LNCaP clone FGC (cell line): ENCODE measurements around the gene ABHD16B.
"Not testable (repeated sequence)": the region's sequence is repeated elsewhere in the genome, so short reads cannot be mapped to it uniquely, and the experiment has no call there.

Experiments used
- DNase-seq: peaks from one replicate; pipeline ENCODE4 v3.0.0-alpha.2; 2011; ENCODE audit warnings: low read depth
- H3K4me3 ChIP-seq: 2 replicates; pipeline ENCODE4 v1.5.1; 2011; ENCODE audit warnings: mild to moderate bottlenecking, low read depth, low read length, control low read depth
- TF ChIP-seq, protein P1 (sequence below): IDR thresholded peaks from 2 replicates; pipeline ENCODE4 v1.5.1; 2012; ENCODE audit warnings: mild to moderate bottlenecking; ENCODE audit not compliant: control insufficient read depth, insufficient read depth; ENCODE audit errors: extremely low read depth

Gene ABHD16B

DNA sequence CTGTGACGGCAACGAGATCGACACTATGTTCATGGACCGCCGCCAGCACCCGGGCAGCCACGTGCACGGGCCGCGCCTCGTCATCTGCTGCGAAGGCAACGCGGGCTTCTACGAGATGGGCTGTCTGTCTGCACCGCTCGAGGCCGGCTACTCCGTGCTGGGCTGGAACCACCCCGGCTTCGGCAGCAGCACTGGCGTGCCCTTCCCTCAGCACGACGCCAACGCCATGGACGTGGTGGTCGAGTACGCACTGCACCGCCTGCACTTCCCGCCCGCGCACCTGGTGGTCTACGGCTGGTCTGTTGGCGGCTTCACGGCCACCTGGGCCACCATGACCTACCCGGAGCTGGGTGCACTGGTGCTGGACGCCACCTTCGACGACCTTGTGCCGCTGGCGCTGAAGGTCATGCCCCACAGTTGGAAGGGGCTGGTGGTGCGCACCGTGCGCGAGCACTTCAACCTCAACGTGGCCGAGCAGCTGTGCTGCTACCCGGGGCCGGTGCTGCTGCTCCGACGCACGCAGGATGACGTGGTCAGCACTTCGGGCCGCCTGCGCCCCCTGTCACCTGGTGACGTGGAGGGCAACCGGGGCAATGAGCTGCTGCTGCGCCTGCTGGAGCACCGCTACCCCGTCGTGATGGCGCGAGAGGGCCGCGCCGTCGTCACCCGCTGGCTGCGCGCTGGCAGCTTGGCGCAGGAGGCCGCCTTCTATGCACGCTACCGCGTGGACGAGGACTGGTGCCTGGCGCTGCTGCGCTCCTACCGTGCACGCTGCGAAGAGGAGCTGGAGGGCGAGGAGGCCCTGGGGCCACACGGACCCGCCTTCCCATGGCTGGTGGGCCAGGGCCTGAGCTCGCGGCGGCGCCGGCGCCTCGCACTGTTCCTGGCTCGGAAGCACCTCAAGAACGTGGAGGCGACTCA lies 943 bp downstream of the ABHD16B start:
- DNase-seq, result no peak
- TF ChIP-seq, protein P1, sequence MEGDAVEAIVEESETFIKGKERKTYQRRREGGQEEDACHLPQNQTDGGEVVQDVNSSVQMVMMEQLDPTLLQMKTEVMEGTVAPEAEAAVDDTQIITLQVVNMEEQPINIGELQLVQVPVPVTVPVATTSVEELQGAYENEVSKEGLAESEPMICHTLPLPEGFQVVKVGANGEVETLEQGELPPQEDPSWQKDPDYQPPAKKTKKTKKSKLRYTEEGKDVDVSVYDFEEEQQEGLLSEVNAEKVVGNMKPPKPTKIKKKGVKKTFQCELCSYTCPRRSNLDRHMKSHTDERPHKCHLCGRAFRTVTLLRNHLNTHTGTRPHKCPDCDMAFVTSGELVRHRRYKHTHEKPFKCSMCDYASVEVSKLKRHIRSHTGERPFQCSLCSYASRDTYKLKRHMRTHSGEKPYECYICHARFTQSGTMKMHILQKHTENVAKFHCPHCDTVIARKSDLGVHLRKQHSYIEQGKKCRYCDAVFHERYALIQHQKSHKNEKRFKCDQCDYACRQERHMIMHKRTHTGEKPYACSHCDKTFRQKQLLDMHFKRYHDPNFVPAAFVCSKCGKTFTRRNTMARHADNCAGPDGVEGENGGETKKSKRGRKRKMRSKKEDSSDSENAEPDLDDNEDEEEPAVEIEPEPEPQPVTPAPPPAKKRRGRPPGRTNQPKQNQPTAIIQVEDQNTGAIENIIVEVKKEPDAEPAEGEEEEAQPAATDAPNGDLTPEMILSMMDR, result no peak
- H3K4me3 ChIP-seq, result no peak overlapping the region

GRCh38 chr20:63863021-63863797 lies 1.9 kb downstream of the ABHD16B start:
- no peak for DNase-seq
- peak overlapping the region; percentile 85 for H3K4me3 ChIP-seq
- TF ChIP-seq, protein P1, result no peak

DNA sequence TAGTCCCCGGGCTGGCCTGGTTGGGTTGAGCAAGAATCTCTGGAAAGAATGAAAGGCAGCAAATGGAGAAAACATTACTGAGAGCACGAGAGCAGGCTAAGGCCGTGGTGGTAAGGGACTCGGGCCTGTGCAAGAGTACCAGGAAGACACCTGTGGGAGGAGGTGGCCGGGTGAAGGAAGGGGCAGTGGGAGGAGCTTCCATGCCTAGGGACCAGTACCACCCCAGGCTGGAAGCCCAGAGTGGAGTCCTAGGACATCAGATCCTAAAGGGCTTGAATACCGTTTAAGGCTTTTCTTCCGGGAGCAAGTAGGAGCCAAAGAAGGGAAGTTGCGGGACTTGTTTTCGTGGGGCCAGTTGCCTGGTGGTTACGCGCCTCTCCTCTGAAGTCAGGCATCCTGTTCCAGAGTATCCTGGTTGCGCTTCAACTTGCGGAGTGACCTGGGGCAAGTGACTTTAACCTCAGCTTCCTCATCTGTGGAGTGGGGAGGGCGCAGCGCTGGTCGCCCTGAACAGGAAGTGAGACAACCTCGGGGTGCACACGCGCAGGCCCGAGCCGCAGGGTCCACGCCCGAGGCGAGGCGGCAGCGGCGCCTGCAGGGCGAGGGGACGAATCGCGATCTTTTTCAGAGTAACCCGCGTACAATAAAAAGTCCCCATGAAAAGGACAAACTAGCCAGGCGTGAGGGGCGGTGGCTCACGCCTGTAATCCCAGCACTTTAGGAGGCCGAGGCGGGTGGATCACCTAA lies 2.7 kb downstream of the ABHD16B start:
- DNase-seq, result peak; percentile 65
- TF ChIP-seq, protein P1, result peak; percentile 85
- peak overlapping the region; percentile 85 for H3K4me3 ChIP-seq

DNA sequence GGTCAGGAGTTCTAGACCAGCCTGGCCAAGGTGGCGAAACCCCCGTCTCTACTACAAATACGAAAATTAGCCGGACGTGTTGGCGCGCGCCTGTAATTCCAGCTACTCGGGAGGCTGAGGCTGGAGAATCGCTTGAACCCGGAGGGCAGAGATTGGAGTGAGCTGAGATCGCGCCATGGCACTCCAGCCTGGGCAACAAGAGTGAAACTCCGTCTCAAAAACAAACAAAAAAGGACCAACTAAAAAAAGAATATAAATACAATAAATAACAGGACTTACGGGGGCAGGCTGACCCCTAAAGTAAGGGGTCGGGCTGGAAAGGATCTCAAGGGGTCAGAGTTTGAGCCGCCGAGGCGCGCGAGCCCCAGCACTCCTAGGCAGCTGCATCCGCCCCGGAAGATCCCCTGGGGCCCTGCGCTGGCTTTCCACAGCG lies 3.3 kb downstream of the ABHD16B start:
- DNase-seq, result no peak
- peak overlapping the region; percentile 85 for H3K4me3 ChIP-seq
- TF ChIP-seq, protein P1, result no peak

GRCh38 chr20:63864978-63865640 lies 3.8 kb downstream of the ABHD16B start, which contains the start of gene TPD52L2:
Gene TPD52L2 (plus strand): TSS chr20:63865270. CDS start chr20:63865366, 96 bp downstream.
- DNase-seq, result peak; percentile 99
- H3K4me3 ChIP-seq, result peak within 1 kb of the TSS; percentile 85
- TF ChIP-seq, protein P1, result no peak

DNA sequence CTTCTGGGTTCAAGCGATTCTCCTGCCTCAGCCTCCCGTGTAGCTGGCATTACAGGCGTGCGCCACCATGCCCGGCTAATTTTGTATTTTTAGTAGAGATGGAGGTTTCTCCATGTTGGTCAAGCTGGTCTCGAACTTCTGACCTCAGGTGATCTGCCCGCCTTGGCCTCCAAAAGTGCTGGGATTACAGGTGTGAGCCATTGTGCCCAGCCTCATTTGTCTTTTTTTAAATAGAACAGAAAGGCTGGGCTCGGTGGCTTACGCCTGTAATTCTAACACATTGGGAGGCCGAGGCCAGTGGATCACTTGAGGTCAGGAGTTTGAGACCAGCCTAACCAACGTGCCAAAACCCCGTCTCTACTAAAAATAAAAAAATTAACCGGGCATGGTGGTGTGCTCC lies 5.7 kb downstream of the ABHD16B start:
- not testable (repeated sequence) for H3K4me3 ChIP-seq, DNase-seq
